HepG2 (cell line): ENCODE measurements around the gene NDUFB4. TPM values are rescaled to one million over a fixed set of nuclear protein-coding genes. Genes with fewer than 3 reads are reported as not detected.
A peak's percentile ranks its signal among the peaks of the same experiment; 100 is the strongest.

Source experiments
- AFF4 ChIP-seq: sonication (generic); formaldehyde crosslinking; IDR thresholded peaks from 2 replicates; pipeline ENCODE4 v1.4.0; 2020; ENCODE audit warnings: missing genetic modification reagents
- CCDC6 ChIP-seq: sonication (generic); formaldehyde crosslinking; IDR thresholded peaks from 2 replicates; pipeline ENCODE4 v1.8.1; 2022; ENCODE audit warnings: mild to moderate bottlenecking, missing genetic modification reagents, moderate library complexity
- FOXC1 ChIP-seq: sonication (generic); formaldehyde crosslinking; IDR thresholded peaks from 2 replicates; pipeline ENCODE4 v1.8.0; 2022; ENCODE audit warnings: mild to moderate bottlenecking, missing genetic modification reagents, borderline replicate concordance
- GLI4 ChIP-seq: sonication (generic); formaldehyde crosslinking; IDR thresholded peaks from 2 replicates; pipeline ENCODE4 v1.5.1; 2020; ENCODE audit warnings: missing genetic modification reagents, mild to moderate bottlenecking, moderate library complexity, borderline replicate concordance
- HMGXB4 ChIP-seq, 2 experiments: sonication (generic) in 1 of 2; formaldehyde crosslinking in 1 of 2; IDR thresholded peaks; 2 replicates each; pipeline versions ENCODE4 v1.4.0 to v1.6.1; 2018 to 2020; ENCODE audit warnings: missing genetic modification reagents in 2 of 2, borderline replicate concordance in 1 of 2, low read depth in 1 of 2, mild to moderate bottlenecking in 1 of 2, missing biosample characterization in 1 of 2
- HNF1B ChIP-seq: sonication (generic); formaldehyde crosslinking; IDR thresholded peaks from 2 replicates; pipeline ENCODE4 v1.5.1; 2020; ENCODE audit warnings: mild to moderate bottlenecking, moderate library complexity, missing genetic modification reagents
- PHF8 ChIP-seq: sonication (generic); formaldehyde crosslinking; IDR thresholded peaks from 2 replicates; pipeline ENCODE4 v1.5.0; 2020; ENCODE audit warnings: missing genetic modification reagents
- UBTF ChIP-seq: sonication (generic); formaldehyde crosslinking; IDR thresholded peaks from 2 replicates; pipeline ENCODE4 v1.4.0; 2020; ENCODE audit warnings: mild to moderate bottlenecking, missing genetic modification reagents
- ZFP36L1 ChIP-seq: sonication (generic); formaldehyde crosslinking; IDR thresholded peaks from 2 replicates; pipeline ENCODE4 v1.8.0; 2022; ENCODE audit warnings: mild to moderate bottlenecking, missing genetic modification reagents, moderate library complexity
- ZMAT5 ChIP-seq: sonication (generic); formaldehyde crosslinking; IDR thresholded peaks from 2 replicates; pipeline ENCODE4 v1.5.0; 2020; ENCODE audit warnings: mild to moderate bottlenecking, low read depth, missing genetic modification reagents, borderline replicate concordance
- ZNF10 ChIP-seq: sonication (generic); formaldehyde crosslinking; IDR thresholded peaks from 2 replicates; pipeline ENCODE4 v1.4.0; 2020; ENCODE audit warnings: mild to moderate bottlenecking, low read depth, missing genetic modification reagents, borderline replicate concordance
- ZNF12 ChIP-seq: sonication (generic); formaldehyde crosslinking; IDR thresholded peaks from 2 replicates; pipeline ENCODE4 v1.5.0; 2020; ENCODE audit warnings: missing genetic modification reagents
- ZNF619 ChIP-seq: sonication (generic); formaldehyde crosslinking; IDR thresholded peaks from 2 replicates; pipeline ENCODE4 v1.4.0; 2020; ENCODE audit warnings: mild to moderate bottlenecking, missing genetic modification reagents
- ZNF674 ChIP-seq: sonication (generic); formaldehyde crosslinking; IDR thresholded peaks from 2 replicates; pipeline ENCODE4 v1.5.0; 2020; ENCODE audit warnings: low read depth, mild to moderate bottlenecking, missing genetic modification reagents
- ZNF704 ChIP-seq: sonication (generic); formaldehyde crosslinking; IDR thresholded peaks from 2 replicates; pipeline ENCODE4 v1.8.1; 2023; ENCODE audit warnings: mild to moderate bottlenecking, inconsistent platforms, moderate library complexity, missing genetic modification reagents, borderline replicate concordance
- polyA plus RNA-seq, 8 experiments: library from polyadenylated mRNA; depleted of rRNA in 3 of 8; stranded (reverse) in 7 of 8; unstranded in 1 of 8; fragments of >200 nt; fragmentation: Illumina TruSeq in 4 of 8; extraction: Trizol in 4 of 8; gene quantifications; 2 replicates each; pipeline versions ENCODE4 v1.2.1 to v1.2.3, GENCODE V29; 2011 to 2016; ENCODE audit warnings: low read depth in 4 of 8, missing spikeins in 1 of 8, mixed read lengths in 1 of 8; ENCODE audit not compliant: insufficient read depth in 1 of 8
- total RNA-seq, 5 experiments: library from RNA; depleted of rRNA; stranded (reverse); fragments of >200 nt; fragmentation: Illumina TruSeq; extraction: Trizol; gene quantifications; 2 replicates each; pipeline ENCODE4 v1.2.3, GENCODE V29; 2016; ENCODE audit warnings: low read depth in 1 of 5

Gene NDUFB4
- total and polyA plus RNA-seq, 2 of the 13 experiments (the other 11 are each of a cell fraction or from before 2014, with no cell fraction given): 115 to 116 TPM

- peak; percentile 51 for TF ChIP-seq HNF1B
- TF ChIP-seq PHF8: peak; percentile 98
- TF ChIP-seq AFF4 (CRISPR knock-in tag): no peak
- 0 out of 2 replicates have a peak, but pooled peaks have one; percentile 56 for TF ChIP-seq ZNF674 (CRISPR knock-in tag)
- TF ChIP-seq UBTF (CRISPR knock-in tag): peak; percentile 75; the same call in 1 of the 2 replicates
- TF ChIP-seq ZFP36L1 (CRISPR knock-in tag): peak; percentile 60; the same call in 1 of the 2 replicates
- peak; percentile 84 for TF ChIP-seq ZNF619 (CRISPR knock-in tag)
- TF ChIP-seq ZNF12 (CRISPR knock-in tag): no peak
- TF ChIP-seq CCDC6 (CRISPR knock-in tag): peak; percentile 54; the same call in 1 of the 2 replicates
- peak; percentile 68 for TF ChIP-seq ZNF704 (CRISPR knock-in tag)
- peak; percentile 64; the same call in 1 of the 2 replicates for TF ChIP-seq FOXC1 (CRISPR knock-in tag)
- peak; percentile 36 to 76; a peak in 2 of 4 replicates for TF ChIP-seq HMGXB4 (CRISPR knock-in tag; IDR thresholded peaks at IDR 0.05; ENCODE audit: borderline replicate concordance in 1 of 2, low read depth in 1 of 2)
- TF ChIP-seq GLI4 (CRISPR knock-in tag): 0 out of 2 replicates have a peak, but pooled peaks have one; percentile 59
- no peak for TF ChIP-seq ZNF10 (CRISPR knock-in tag)
- no peak for TF ChIP-seq ZMAT5 (CRISPR knock-in tag)
Observed at GRCh38 chr3:120596116-120596852, at the start of gene NDUFB4 (continued).
